ENCODE measurements around the gene ATP10A. TPM values are rescaled to one million over a fixed set of nuclear protein-coding genes. Genes with fewer than 3 reads are reported as not detected.
A peak's percentile ranks its signal among the peaks of the same experiment; 100 is the strongest.

The ATP10A gene
- total and polyA plus RNA-seq, 8 donors: 1.5 to 15.2 (median 3.2) TPM

DNA sequence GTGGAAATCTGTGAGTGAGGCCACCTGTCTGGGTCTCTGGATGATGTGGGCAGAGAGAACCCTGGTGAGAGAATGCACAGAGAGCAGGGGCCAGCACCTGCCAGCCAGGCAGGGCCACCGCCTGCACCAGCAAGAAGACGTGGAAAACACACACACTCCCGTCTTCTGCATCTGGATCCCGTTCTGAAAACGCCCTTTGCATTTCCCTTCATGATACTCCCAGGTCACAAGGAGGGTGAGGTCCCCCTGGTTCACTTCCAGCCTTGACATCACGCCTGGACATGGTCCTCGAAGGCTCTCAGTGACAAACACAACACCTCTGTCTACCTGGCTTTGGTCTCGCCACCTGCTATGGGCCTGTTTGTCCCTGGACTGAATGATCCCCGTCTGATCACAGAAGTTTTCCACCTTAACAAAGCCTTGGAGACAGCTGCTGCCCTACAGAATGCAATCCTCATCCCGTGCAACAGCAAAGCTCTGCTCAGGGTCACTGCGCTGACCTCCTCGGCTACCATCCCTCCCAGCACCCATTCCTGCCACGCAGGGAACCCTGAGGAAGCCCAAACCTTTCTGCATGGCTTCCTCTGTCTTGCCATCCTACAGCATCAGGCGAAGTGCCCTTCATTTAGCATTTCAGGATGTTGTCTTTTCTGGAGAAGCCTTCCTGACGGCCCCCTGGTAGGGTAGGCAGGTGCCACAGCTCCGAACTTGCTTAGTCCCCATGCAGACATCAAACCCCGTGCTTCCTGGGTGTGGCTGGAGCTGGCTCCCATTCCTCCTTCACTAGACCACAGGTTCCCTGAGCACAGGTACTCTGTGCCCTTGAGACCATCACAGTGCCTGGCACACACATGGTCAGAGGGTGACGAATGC, 122.5 kb downstream of the ATP10A start:
- Histone ChIP-seq H3K27me3 (no peaks in the 10 kb centered on the region), H3K4me3 (no peak overlapping the region), H3K36me3 (peaks cover 0 to 2% (median 0%) of the 10 kb centered on the region in 4 donors), H3K9me3 (no peaks in the 10 kb centered on the region), H3K27ac (no peak overlapping the region), H3K4me1 (peaks cover 0 to 34% (median 12%) of the 10 kb centered on the region in 4 donors)
- 74 to 84% (median 82%) methylated on average over 17 to 18 of the region's 18 CpGs for WGBS, 5 donors
- intact Hi-C loops (cut with DNase I; ENCODE audit: low total_unique reads): no loop called here
- TF ChIP-seq POLR2A (IDR thresholded peaks at IDR 0.05): no peak
- TF ChIP-seq, protein P1, sequence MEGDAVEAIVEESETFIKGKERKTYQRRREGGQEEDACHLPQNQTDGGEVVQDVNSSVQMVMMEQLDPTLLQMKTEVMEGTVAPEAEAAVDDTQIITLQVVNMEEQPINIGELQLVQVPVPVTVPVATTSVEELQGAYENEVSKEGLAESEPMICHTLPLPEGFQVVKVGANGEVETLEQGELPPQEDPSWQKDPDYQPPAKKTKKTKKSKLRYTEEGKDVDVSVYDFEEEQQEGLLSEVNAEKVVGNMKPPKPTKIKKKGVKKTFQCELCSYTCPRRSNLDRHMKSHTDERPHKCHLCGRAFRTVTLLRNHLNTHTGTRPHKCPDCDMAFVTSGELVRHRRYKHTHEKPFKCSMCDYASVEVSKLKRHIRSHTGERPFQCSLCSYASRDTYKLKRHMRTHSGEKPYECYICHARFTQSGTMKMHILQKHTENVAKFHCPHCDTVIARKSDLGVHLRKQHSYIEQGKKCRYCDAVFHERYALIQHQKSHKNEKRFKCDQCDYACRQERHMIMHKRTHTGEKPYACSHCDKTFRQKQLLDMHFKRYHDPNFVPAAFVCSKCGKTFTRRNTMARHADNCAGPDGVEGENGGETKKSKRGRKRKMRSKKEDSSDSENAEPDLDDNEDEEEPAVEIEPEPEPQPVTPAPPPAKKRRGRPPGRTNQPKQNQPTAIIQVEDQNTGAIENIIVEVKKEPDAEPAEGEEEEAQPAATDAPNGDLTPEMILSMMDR (IDR thresholded peaks at IDR 0.05): no peak
- TF ChIP-seq EP300 (IDR thresholded peaks at IDR 0.05): no peak
- no peak for TF ChIP-seq POLR2AphosphoS5 (IDR thresholded peaks at IDR 0.05)
- DNase-seq: no peak

DNA sequence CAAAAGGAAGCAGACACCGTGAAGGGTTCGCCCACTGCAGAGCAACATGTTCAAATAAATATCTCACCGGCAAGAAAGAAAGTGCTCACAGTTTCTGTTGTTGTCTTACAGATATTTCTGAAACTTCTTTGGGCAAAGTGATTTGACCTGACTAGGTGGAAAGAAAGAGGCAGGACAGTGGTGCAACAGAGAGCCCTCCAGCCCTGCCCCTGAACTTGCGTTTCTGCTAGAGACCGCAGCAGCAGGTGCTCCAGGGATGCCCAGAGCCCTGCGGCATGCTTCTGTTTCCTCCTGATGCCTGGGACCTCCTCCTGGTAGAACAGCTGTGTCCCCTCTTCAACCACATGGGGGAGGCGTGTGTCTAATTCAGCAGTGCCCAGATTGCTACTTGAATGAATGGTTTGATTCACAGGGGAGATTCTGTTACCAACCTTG, 123.4 kb downstream of the ATP10A start:
- peak in 1 of 2 donors; percentile 64 for DNase-seq
- H3K9me3 ChIP-seq: no peaks in the 10 kb centered on the region
- H3K27me3 ChIP-seq: no peaks in the 10 kb centered on the region
- peak overlapping the region in 1 of 5 donors; percentile 34 for H3K27ac ChIP-seq
- H3K4me3 ChIP-seq: no peak overlapping the region
- intact Hi-C loops (cut with DNase I; ENCODE audit: low total_unique reads): no loop called here
- H3K4me1 ChIP-seq: peaks cover 0 to 40% (median 13%) of the 10 kb centered on the region in 4 donors
- H3K36me3 ChIP-seq: peaks cover 0 to 8% (median 0%) of the 10 kb centered on the region in 4 donors
- TF ChIP-seq POLR2AphosphoS5 (IDR thresholded peaks at IDR 0.05) (no peak), POLR2A (IDR thresholded peaks at IDR 0.05) (no peak), EP300 (IDR thresholded peaks at IDR 0.05) (no peak)
- TF ChIP-seq, protein P1 (IDR thresholded peaks at IDR 0.05): no peak
- WGBS, 5 donors: 58 to 69% (median 64%) methylated on average over 7 of the region's 7 CpGs

DNA sequence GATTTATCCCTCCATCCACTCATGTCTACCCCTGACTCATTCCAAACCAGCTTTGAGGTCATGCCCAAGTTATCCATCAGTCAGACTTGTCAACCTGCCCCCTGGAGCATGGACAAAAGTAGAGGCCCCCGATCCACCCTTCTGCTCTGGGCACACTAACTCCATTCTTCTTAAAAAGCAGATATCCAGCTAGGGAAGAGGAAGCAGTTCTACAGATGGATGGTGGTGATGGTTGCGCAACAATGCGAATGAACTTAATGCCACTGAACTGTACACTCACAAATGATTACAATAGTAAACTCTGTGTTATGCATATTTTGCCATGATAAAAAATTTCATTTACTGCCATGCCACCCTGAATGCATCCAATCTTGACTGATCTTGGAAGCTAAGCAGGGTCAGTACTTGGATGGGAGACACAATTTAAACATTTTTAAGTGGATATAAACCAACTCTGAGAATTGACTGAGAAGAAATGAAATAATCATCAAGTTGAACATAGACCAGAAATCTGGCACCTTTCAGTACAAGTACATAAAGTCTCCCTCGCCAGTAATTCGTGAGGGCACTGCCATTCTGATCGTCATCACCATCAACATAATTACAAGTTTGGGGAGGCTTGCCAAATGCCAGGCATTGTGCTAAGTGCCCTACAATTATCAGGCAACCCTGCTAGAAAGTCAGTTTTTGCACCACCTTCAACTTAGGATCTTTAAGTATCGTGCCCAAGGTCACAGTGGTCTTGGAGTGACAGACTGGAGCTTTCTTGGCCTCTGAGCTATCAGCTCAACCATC, 124.8 kb downstream of the ATP10A start:
- H3K27ac ChIP-seq: peak overlapping the region in 4 of 5 donors; percentile 39 to 86 (median 64)
- TF ChIP-seq, protein P1 (IDR thresholded peaks at IDR 0.05): no peak
- no peak for TF ChIP-seq POLR2A (IDR thresholded peaks at IDR 0.05)
- TF ChIP-seq EP300 (IDR thresholded peaks at IDR 0.05): no peak
- no peak for TF ChIP-seq POLR2AphosphoS5 (IDR thresholded peaks at IDR 0.05)
- WGBS, 5 donors: 65 to 75% (median 69%) methylated on average over 7 of the region's 7 CpGs
- H3K27me3 ChIP-seq: no peaks in the 10 kb centered on the region
- H3K36me3 ChIP-seq: peaks cover 0 to 8% (median 0%) of the 10 kb centered on the region in 4 donors
- no peak overlapping the region for H3K4me3 ChIP-seq
- DNase-seq: no peak
- H3K4me1 ChIP-seq: peaks cover 0 to 40% (median 13%) of the 10 kb centered on the region in 4 donors
- intact Hi-C loops (cut with DNase I; ENCODE audit: low total_unique reads): no loop called here
- no peaks in the 10 kb centered on the region for H3K9me3 ChIP-seq

DNA sequence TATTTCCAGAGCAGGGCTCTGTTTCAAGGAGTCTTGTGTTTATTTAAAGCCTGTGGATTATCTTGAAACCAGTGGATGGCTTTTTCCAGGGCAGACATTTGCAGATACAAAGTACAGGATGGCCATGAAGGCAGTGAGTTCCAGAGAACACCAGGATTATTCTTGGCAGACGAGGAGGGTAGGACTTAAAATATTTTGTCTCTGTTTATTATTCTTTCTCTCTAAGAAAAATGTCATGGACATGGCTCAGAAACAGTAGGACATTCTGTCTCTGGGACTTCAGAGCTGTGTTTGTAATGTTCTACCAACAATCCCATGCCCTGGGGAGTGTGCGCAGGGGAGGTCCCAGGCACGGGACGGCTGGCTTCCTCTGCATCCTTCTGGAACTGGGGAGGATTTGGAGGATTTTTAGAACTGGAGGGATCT, 125.9 kb downstream of the ATP10A start:
- peak; percentile 42 to 96 (median 54) for TF ChIP-seq POLR2AphosphoS5 (IDR thresholded peaks at IDR 0.05)
- TF ChIP-seq EP300 (IDR thresholded peaks at IDR 0.05): peak; percentile 88
- TF ChIP-seq, protein P1 (IDR thresholded peaks at IDR 0.05): no peak
- TF ChIP-seq POLR2A (IDR thresholded peaks at IDR 0.05): no peak
- no peaks in the 10 kb centered on the region for H3K9me3 ChIP-seq
- DNase-seq: no peak
- peaks cover 0 to 40% (median 13%) of the 10 kb centered on the region in 4 donors for H3K4me1 ChIP-seq
- intact Hi-C loops (cut with DNase I; ENCODE audit: low total_unique reads): no loop called here
- H3K4me3 ChIP-seq: no peak overlapping the region
- WGBS, 5 donors: 35 to 59% (median 43%) methylated on average over 4 of the region's 4 CpGs
- H3K36me3 ChIP-seq: peaks cover 0 to 8% (median 0%) of the 10 kb centered on the region in 4 donors
- H3K27ac ChIP-seq: peak overlapping the region in 4 of 5 donors; percentile 39 to 86 (median 64)
- H3K27me3 ChIP-seq: no peaks in the 10 kb centered on the region

Measured in stomach (tissue), 9 donors.